Gastrocnemius medialis (tissue), 4 donors: ENCODE data around the gene SELENOO. TPM values are rescaled to one million over a fixed set of nuclear protein-coding genes. Genes with fewer than 3 reads are reported as not detected.
"Not testable (repeated sequence)": the region's sequence is repeated elsewhere in the genome, so short reads cannot be mapped to it uniquely, and the experiment has no call there.

ENCODE experiments used
- ATAC-seq, 2 donors: fragments of 150-250 bp; one replicate each; pipeline ENCODE4 v1.9.1; 2016
- DNase-seq, 2 donors: peaks; one replicate each; pipeline ENCODE4 v3.0.0-alpha.2; 2019
- H3K27ac ChIP-seq, 4 donors: fragments of 200-600 bp; sonication (generic); 1 replicate in 1 of 4; 2 replicates in 3 of 4; pipeline ENCODE4 v1.5.1; 2016 to 2018; ENCODE audit warnings: mild to moderate bottlenecking in 2 of 4, moderate library complexity in 1 of 4
- H3K27me3 ChIP-seq, 3 donors: fragments of 200-600 bp; sonication (generic) in 2 of 3; 1 replicate in 1 of 3; 2 replicates in 2 of 3; pipeline versions ENCODE4 v1.5.1 to v1.6.0; 2016 to 2019; ENCODE audit warnings: mild to moderate bottlenecking in 1 of 3, moderate library complexity in 1 of 3
- H3K36me3 ChIP-seq, 2 donors: fragments of 200-600 bp; sonication (generic) in 1 of 2; one replicate each; pipeline ENCODE4 v1.5.1; 2017 to 2018
- H3K4me1 ChIP-seq, 2 donors: fragments of 200-600 bp; sonication (generic) in 1 of 2; one replicate each; pipeline ENCODE4 v1.5.1; 2016 to 2017; ENCODE audit warnings: mild to moderate bottlenecking in 2 of 2
- H3K4me3 ChIP-seq, 4 donors: fragments of 200-600 bp; sonication (generic) in 3 of 4; 1 replicate in 1 of 4; 2 replicates in 3 of 4; pipeline ENCODE4 v1.5.1; 2016 to 2019; ENCODE audit warnings: mild to moderate bottlenecking in 2 of 4
- H3K9me3 ChIP-seq, 3 donors: fragments of 200-600 bp; sonication (generic) in 2 of 3; 1 replicate in 1 of 3; 2 replicates in 2 of 3; pipeline ENCODE4 v1.5.1; 2016 to 2019
- CTCF ChIP-seq, 5 experiments: fragments of 450-650 bp in 3 of 5; fragments of 200-600 bp in 2 of 5; sonication (generic) in 2 of 5; IDR thresholded peaks in 4 of 5; conservative IDR thresholded peaks in 1 of 5; 1 replicate in 4 of 5; 2 replicates in 1 of 5; pipeline ENCODE4 v1.5.1; 2016 to 2019; ENCODE audit warnings: antibody characterized with exemption in 5 of 5, mild to moderate bottlenecking in 3 of 5, moderate library complexity in 3 of 5
- POLR2A ChIP-seq, 2 donors: fragments of 450-650 bp; IDR thresholded peaks; one replicate each; pipeline ENCODE4 v1.6.1; 2017; ENCODE audit warnings: antibody characterized with exemption in 2 of 2, mild to moderate bottlenecking in 2 of 2, moderate library complexity in 2 of 2
- in situ Hi-C, 4 donors: fragments of 200-750 bp; cut with MboI; loops; one replicate each; pipeline versions ENCODE4 v1.15.0 to v1.8.0; 2017; ENCODE audit warnings: low sequenced_read_pairs in 4 of 4
- intact Hi-C: fragments of 100-400 bp; cut with DNase I; formaldehyde crosslinking; loops from one replicate; pipeline ENCODE4 v1.15.1; 2023; ENCODE audit warnings: low total_unique reads
- total RNA-seq, 4 donors: library from RNA; depleted of rRNA; stranded (reverse); fragments of >200 nt; gene quantifications; one replicate each; pipeline versions ENCODE4 v1.1.0 to v1.2.3, GENCODE V29; 2016

SELENOO gene
- total RNA-seq, 4 donors from 2014 or later = 26.4 to 54.9 (median 34.0) TPM

- Histone ChIP-seq H3K4me1 (peaks cover 40 to 48% of the 10 kb centered on the region in 2 donors), H3K27ac (peak overlapping the region; percentile 74 to 89 (median 82)), H3K9me3 (no peaks in the 10 kb centered on the region), H3K36me3 (peaks cover 0 to 12% of the 10 kb centered on the region in 2 donors), H3K27me3 (no peaks in the 10 kb centered on the region), H3K4me3 (no peak overlapping the region)
- ATAC-seq (no peak), DNase-seq (no peak)
- TF ChIP-seq CTCF (IDR thresholded peaks at IDR 0.05 in 4 of 5, conservative IDR thresholded peaks at IDR 0.05 in 1 of 5) = no peak
- TF ChIP-seq POLR2A (IDR thresholded peaks at IDR 0.05) = no peak
- intact Hi-C loops (loop anchor here (10.0 kb wide), 1 partner anchor 270 kb away; no protein-coding TSS in a partner anchor), in situ Hi-C loops (loop anchor here in 1 of 4 donors (10.0 kb wide), 1 partner anchor 270 kb away; no protein-coding TSS in a partner anchor)
These were observed 3.8 kb downstream of the SELENOO start for GRCh38 chr22:50204571-50204970.

GRCh38 chr22:50204998-50205397 is 4.2 kb downstream of the SELENOO start:
- not testable (repeated sequence) for H3K9me3 ChIP-seq, H3K27me3 ChIP-seq, H3K4me3 ChIP-seq, ATAC-seq, DNase-seq
- Histone ChIP-seq H3K36me3 (peaks cover 0 to 12% of the 10 kb centered on the region in 2 donors), H3K4me1 (peaks cover 35 to 44% of the 10 kb centered on the region in 2 donors), H3K27ac (peak overlapping the region; percentile 74 to 89 (median 82))
- intact Hi-C loops (loop anchor here (5.0 to 10.0 kb wide), 2 partner anchors 58 to 270 kb away; no protein-coding TSS in a partner anchor), in situ Hi-C loops (loop anchor here in 1 of 4 donors (10.0 kb wide), 1 partner anchor 270 kb away; no protein-coding TSS in a partner anchor)

- H3K27ac ChIP-seq = peak overlapping the region; percentile 74 to 89 (median 82)
- H3K36me3 ChIP-seq = peaks cover 0 to 20% of the 10 kb centered on the region in 2 donors
- no peak overlapping the region for H3K4me3 ChIP-seq
- intact Hi-C loops = loop anchor here (5.0 to 10.0 kb wide), 2 partner anchors 59 to 271 kb away; no protein-coding TSS in a partner anchor
- no peaks in the 10 kb centered on the region for H3K9me3 ChIP-seq
- peak in 1 of 2 donors; percentile 65 for DNase-seq
- in situ Hi-C loops = loop anchor here in 1 of 4 donors (10.0 kb wide), 1 partner anchor 271 kb away; no protein-coding TSS in a partner anchor
- ATAC-seq = peak; percentile 28 to 31
- no peaks in the 10 kb centered on the region for H3K27me3 ChIP-seq
- TF ChIP-seq CTCF (IDR thresholded peaks at IDR 0.05 in 4 of 5, conservative IDR thresholded peaks at IDR 0.05 in 1 of 5) = no peak
- peak in 1 of 2 donors; percentile 12 for TF ChIP-seq POLR2A (IDR thresholded peaks at IDR 0.05)
- peaks cover 34 to 42% of the 10 kb centered on the region in 2 donors for H3K4me1 ChIP-seq
These were observed 5.2 kb downstream of the SELENOO start for GRCh38 chr22:50205781-50206569.

GRCh38 chr22:50206599-50206998 is 5.8 kb downstream of the SELENOO start:
- Histone ChIP-seq H3K27me3 (no peaks in the 10 kb centered on the region), H3K9me3 (no peaks in the 10 kb centered on the region), H3K4me3 (no peak overlapping the region), H3K27ac (peak overlapping the region; percentile 74 to 89 (median 82)), H3K4me1 (peaks cover 33 to 42% of the 10 kb centered on the region in 2 donors), H3K36me3 (peaks cover 0 to 24% of the 10 kb centered on the region in 2 donors)
- peak in 1 of 2 donors; percentile 5 for TF ChIP-seq POLR2A (IDR thresholded peaks at IDR 0.05)
- TF ChIP-seq CTCF (IDR thresholded peaks at IDR 0.05 in 4 of 5, conservative IDR thresholded peaks at IDR 0.05 in 1 of 5) = peak; percentile 57 to 80 (median 61)
- intact Hi-C loops (loop anchor here (5.0 to 10.0 kb wide), 2 partner anchors 59 to 272 kb away; no protein-coding TSS in a partner anchor), in situ Hi-C loops (loop anchor here in 1 of 4 donors (10.0 kb wide), 1 partner anchor 272 kb away; no protein-coding TSS in a partner anchor)
- ATAC-seq (peak; percentile 80 to 84), DNase-seq (peak; percentile 90 to 94)
